ENCODE measurements around the gene BBOF1. TPM values are rescaled to one million over a fixed set of nuclear protein-coding genes. Genes with fewer than 3 reads are reported as not detected.

Gene BBOF1
- total and polyA plus RNA-seq, 9 donors: 5.7 to 8.6 (median 6.4) TPM

DNA sequence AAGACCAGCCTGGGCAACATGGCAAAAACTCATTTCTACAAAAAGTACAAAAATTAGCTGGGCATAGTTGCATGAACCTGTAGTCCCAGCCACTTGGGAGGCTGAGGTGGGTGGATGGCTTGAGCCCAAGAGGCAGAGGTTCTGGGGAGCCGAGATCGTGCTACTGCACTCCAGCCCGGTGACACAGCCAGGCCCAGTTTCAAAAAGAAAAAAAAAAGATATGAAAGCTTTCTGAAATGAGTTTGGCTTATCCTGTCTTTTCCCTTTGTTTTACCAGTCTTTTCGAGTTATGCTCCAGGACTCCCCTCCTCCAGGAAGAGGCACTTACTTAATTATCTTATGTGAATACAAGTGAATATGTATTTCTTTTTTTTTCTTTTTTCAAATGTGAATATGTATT, 3.2 kb downstream of the BBOF1 start:
- no peaks in the 10 kb centered on the region for H3K36me3 ChIP-seq (ENCODE audit: control insufficient read depth, insufficient read depth, low read length)
- no CpG with 5 or more reads among the region's 4 CpGs for WGBS (ENCODE audit: insufficient coverage)
- DNase-seq: no peak
- no peak overlapping the region for H3K27ac ChIP-seq (ENCODE audit: low read length)
- no peak overlapping the region for H3K4me3 ChIP-seq (ENCODE audit: low read length)
- H3K9me3 ChIP-seq (replicated peaks; ENCODE audit: control insufficient read depth, low read depth, low read length): no peaks in the 10 kb centered on the region
- H3K4me1 ChIP-seq (ENCODE audit: control insufficient read depth, insufficient read depth, low read length): peaks cover 2% of the 10 kb centered on the region
- no peaks in the 10 kb centered on the region for H3K27me3 ChIP-seq (ENCODE audit: control insufficient read depth, insufficient read depth, low read length)

DNA sequence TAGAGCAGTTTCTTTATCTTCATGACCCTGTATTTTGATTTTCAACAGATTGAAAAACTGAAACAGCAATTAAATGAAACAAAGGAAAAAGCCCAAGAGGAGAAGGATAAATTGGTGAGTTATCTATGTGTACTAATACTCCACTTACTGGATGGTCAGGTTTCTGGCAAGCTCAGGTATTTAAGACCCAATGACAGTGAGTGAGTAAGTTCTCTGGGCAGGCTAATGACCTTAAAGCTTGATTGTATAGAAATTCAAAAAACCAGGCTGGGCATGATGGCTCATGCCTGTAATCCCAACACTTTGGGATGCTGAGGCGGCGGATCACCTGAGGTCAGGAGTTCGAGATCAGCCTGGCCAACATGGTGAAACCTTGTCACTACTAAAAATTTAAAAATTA, 10.0 kb downstream of the BBOF1 start:
- Histone ChIP-seq H3K36me3 (ENCODE audit: control insufficient read depth, insufficient read depth, low read length) (peaks cover 3% of the 10 kb centered on the region), H3K27me3 (ENCODE audit: control insufficient read depth, insufficient read depth, low read length) (no peaks in the 10 kb centered on the region), H3K4me1 (ENCODE audit: control insufficient read depth, insufficient read depth, low read length) (no peaks in the 10 kb centered on the region), H3K27ac (ENCODE audit: low read length) (no peak overlapping the region), H3K9me3 (replicated peaks; ENCODE audit: control insufficient read depth, low read depth, low read length) (no peaks in the 10 kb centered on the region), H3K4me3 (ENCODE audit: low read length) (no peak overlapping the region)
- 89% methylated on average over 3 of the region's 3 CpGs for WGBS (ENCODE audit: insufficient coverage)
- DNase-seq: no peak

DNA sequence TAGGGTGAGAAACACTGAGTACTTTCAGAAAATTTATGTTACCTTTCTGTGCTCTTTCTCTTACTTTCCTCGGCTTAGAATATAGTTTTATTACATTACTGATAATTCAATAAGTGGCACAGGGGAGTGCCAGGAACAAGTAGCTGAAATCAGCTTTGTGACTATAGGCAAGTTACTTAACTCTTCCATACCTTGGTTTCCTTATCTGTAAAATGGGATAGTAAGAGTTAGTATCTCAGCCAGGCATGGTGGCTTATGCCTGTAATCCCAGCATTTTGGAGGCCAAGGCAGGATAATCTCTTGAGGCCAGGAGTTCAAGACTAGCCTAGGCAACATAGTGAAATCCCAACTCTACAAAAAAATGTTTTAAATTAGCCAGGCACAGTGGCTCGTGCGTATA, 15.4 kb downstream of the BBOF1 start:
- Histone ChIP-seq H3K27ac (ENCODE audit: low read length) (no peak overlapping the region), H3K4me3 (ENCODE audit: low read length) (no peak overlapping the region), H3K9me3 (replicated peaks; ENCODE audit: control insufficient read depth, low read depth, low read length) (no peaks in the 10 kb centered on the region), H3K4me1 (ENCODE audit: control insufficient read depth, insufficient read depth, low read length) (no peaks in the 10 kb centered on the region), H3K36me3 (ENCODE audit: control insufficient read depth, insufficient read depth, low read length) (peaks cover 6% of the 10 kb centered on the region), H3K27me3 (ENCODE audit: control insufficient read depth, insufficient read depth, low read length) (no peaks in the 10 kb centered on the region)
- DNase-seq: no peak
- WGBS (ENCODE audit: insufficient coverage): no CpG with 5 or more reads among the region's 3 CpGs

DNA sequence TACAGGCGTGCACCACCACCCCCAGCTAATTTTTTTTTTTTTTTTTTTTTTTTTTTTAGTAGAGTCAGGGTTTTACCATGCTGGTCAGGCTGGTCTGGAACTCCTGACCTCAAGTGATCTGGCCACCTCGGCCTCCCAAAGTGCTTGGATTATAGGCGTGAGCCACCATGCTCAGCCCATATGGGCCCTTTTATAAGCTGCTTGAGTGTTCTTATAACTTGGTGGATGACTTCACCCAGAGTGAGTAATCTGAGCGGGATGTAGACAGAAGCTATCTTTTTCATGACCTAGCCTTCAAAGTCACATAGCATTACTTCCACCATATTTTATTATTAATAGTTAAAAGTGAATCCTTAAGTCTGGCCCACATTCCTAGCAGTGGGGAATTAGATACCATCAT, 16.4 kb downstream of the BBOF1 start:
- DNase-seq: no peak

DNA sequence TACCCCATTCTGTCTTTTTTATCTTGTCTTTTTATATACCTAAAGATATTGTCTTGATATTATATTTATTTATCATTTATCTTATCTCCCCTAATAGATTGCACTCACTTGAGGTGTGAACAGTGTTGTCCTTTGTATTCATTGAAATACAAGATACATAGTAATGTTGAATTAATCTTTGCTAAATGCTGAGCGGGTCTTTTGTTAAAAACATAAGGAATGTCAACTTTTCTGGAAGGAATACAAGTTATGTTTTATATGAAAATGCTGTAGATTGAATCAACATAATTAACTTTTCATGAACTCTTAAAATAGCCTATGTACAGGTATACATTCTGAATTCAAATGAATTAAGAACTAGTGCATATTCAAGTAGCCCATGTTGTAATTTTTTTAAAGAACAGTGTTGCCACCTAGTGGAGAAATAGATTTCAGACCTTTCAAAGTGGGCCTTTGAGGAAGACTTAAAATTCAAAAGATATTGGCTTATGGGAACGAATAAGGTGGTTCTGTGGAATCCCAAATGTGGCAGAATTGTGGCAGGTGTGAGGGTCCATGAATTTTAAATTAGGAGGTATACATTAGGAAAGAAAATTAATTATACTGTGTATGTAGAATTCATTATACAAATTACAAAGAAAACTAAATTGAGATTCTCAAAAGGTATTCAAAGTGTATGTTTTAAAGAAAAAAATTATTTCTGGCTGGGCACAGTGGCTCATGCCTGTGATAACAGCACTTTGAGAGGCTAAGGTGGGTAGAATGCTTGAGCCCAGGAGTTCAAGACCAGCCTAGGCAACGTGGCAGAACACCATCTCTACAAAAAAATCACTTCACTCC, 19.1 kb downstream of the BBOF1 start:
- no CpG with 5 or more reads among the region's 3 CpGs for WGBS (ENCODE audit: insufficient coverage)
- H3K4me1 ChIP-seq (ENCODE audit: control insufficient read depth, insufficient read depth, low read length): no peaks in the 10 kb centered on the region
- no peaks in the 10 kb centered on the region for H3K27me3 ChIP-seq (ENCODE audit: control insufficient read depth, insufficient read depth, low read length)
- H3K4me3 ChIP-seq (ENCODE audit: low read length): no peak overlapping the region
- H3K9me3 ChIP-seq (replicated peaks; ENCODE audit: control insufficient read depth, low read depth, low read length): no peaks in the 10 kb centered on the region
- H3K36me3 ChIP-seq (ENCODE audit: control insufficient read depth, insufficient read depth, low read length): peaks cover 3% of the 10 kb centered on the region
- H3K27ac ChIP-seq (ENCODE audit: low read length): no peak overlapping the region
- peak; percentile 63 for DNase-seq

More for the DNA sequence above, 16.4 kb downstream of the BBOF1 start:
- Histone ChIP-seq H3K36me3 (ENCODE audit: control insufficient read depth, insufficient read depth, low read length) (peaks cover 6% of the 10 kb centered on the region), H3K27me3 (ENCODE audit: control insufficient read depth, insufficient read depth, low read length) (no peaks in the 10 kb centered on the region), H3K9me3 (replicated peaks; ENCODE audit: control insufficient read depth, low read depth, low read length) (no peaks in the 10 kb centered on the region), H3K4me3 (ENCODE audit: low read length) (no peak overlapping the region), H3K4me1 (ENCODE audit: control insufficient read depth, insufficient read depth, low read length) (no peaks in the 10 kb centered on the region), H3K27ac (ENCODE audit: low read length) (no peak overlapping the region)
- no CpG with 5 or more reads among the region's 4 CpGs for WGBS (ENCODE audit: insufficient coverage)

GRCh38 chr14:74042296-74042695, 23.1 kb downstream of the BBOF1 start:
- H3K36me3 ChIP-seq (ENCODE audit: control insufficient read depth, insufficient read depth, low read length): peaks cover 3% of the 10 kb centered on the region
- no peak for DNase-seq
- no peaks in the 10 kb centered on the region for H3K27me3 ChIP-seq (ENCODE audit: control insufficient read depth, insufficient read depth, low read length)
- H3K9me3 ChIP-seq (replicated peaks; ENCODE audit: control insufficient read depth, low read depth, low read length): no peaks in the 10 kb centered on the region
- H3K27ac ChIP-seq (ENCODE audit: low read length): no peak overlapping the region
- 64% methylated on average over 1 of the region's 2 CpGs for WGBS (ENCODE audit: insufficient coverage)
- no peak overlapping the region for H3K4me3 ChIP-seq (ENCODE audit: low read length)
- no peaks in the 10 kb centered on the region for H3K4me1 ChIP-seq (ENCODE audit: control insufficient read depth, insufficient read depth, low read length)

DNA sequence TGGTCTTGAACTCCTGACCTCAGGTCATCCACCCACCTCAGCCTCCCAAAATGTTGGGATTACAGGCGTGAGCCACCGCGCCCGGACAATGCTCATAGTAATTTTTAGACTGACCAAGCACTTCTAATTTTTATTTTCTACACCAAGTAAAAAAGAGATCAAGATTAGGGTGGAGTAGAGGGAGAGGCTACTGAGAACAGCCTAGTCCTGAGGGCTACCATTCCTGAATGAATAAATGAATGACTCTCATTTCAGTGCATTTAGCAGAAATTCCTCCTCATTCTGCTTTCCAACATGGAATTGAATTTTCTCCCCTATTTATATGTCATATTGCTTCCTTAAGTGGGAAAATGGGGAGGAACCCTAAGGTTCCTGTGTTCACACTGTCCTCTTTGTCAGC, 26.4 kb downstream of the BBOF1 start:
- Histone ChIP-seq H3K9me3 (replicated peaks; ENCODE audit: control insufficient read depth, low read depth, low read length) (no peaks in the 10 kb centered on the region), H3K36me3 (ENCODE audit: control insufficient read depth, insufficient read depth, low read length) (peaks cover 11% of the 10 kb centered on the region), H3K4me3 (ENCODE audit: low read length) (no peak overlapping the region), H3K27ac (ENCODE audit: low read length) (no peak overlapping the region), H3K27me3 (ENCODE audit: control insufficient read depth, insufficient read depth, low read length) (no peaks in the 10 kb centered on the region), H3K4me1 (ENCODE audit: control insufficient read depth, insufficient read depth, low read length) (no peaks in the 10 kb centered on the region)
- no peak for DNase-seq
- no CpG with 5 or more reads among the region's 4 CpGs for WGBS (ENCODE audit: insufficient coverage)

GRCh38 chr14:74048281-74048680, 29.1 kb downstream of the BBOF1 start:
- Histone ChIP-seq H3K4me1 (ENCODE audit: control insufficient read depth, insufficient read depth, low read length) (no peaks in the 10 kb centered on the region), H3K27ac (ENCODE audit: low read length) (no peak overlapping the region)
- 50% methylated on average over 1 of the region's 3 CpGs for WGBS (ENCODE audit: insufficient coverage)

DNA sequence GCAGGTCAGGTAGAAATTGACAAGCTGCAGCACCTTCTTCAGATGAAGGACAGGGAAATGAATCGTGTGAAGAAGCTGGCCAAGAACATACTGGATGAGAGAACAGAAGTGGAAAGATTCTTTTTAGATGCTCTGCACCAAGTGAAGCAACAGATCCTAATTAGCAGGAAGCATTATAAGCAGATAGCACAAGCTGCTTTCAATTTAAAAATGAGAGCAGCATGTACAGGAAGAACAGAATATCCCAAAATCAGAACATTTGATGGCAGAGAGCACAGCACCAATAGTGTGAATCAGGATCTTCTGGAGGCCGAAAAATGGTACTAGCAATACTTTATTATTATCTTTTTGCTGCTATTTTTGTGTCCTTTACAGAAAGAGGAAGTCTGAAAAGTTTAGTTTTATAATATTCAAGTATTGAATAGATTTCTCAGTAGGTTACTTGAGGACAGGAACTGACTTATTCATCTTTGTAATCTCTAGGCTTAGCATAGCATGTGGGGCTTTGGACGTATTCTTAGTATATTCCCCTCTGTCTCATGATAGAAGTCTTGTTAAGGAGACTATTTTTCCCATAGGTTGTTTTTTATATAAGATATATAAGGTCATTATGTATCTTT, 30.8 kb downstream of the BBOF1 start:
- Histone ChIP-seq H3K4me1 (ENCODE audit: control insufficient read depth, insufficient read depth, low read length) (no peaks in the 10 kb centered on the region), H3K9me3 (replicated peaks; ENCODE audit: control insufficient read depth, low read depth, low read length) (no peaks in the 10 kb centered on the region), H3K27me3 (ENCODE audit: control insufficient read depth, insufficient read depth, low read length) (no peaks in the 10 kb centered on the region), H3K4me3 (ENCODE audit: low read length) (no peak overlapping the region), H3K36me3 (ENCODE audit: control insufficient read depth, insufficient read depth, low read length) (peaks cover 11% of the 10 kb centered on the region), H3K27ac (ENCODE audit: low read length) (no peak overlapping the region)
- WGBS (ENCODE audit: insufficient coverage): 73% methylated on average over 1 of the region's 3 CpGs
- no peak for DNase-seq

More at GRCh38 chr14:74048281-74048680, 29.1 kb downstream of the BBOF1 start:
- Histone ChIP-seq H3K4me3 (ENCODE audit: low read length) (no peak overlapping the region), H3K27me3 (ENCODE audit: control insufficient read depth, insufficient read depth, low read length) (no peaks in the 10 kb centered on the region), H3K9me3 (replicated peaks; ENCODE audit: control insufficient read depth, low read depth, low read length) (no peaks in the 10 kb centered on the region), H3K36me3 (ENCODE audit: control insufficient read depth, insufficient read depth, low read length) (peaks cover 11% of the 10 kb centered on the region)
- no peak for DNase-seq

- Histone ChIP-seq H3K36me3 (ENCODE audit: control insufficient read depth, insufficient read depth, low read length) (peaks cover 44% of the 10 kb centered on the region), H3K9me3 (replicated peaks; ENCODE audit: control insufficient read depth, low read depth, low read length) (no peaks in the 10 kb centered on the region), H3K27me3 (ENCODE audit: control insufficient read depth, insufficient read depth, low read length) (no peaks in the 10 kb centered on the region), H3K27ac (ENCODE audit: low read length) (no peak overlapping the region), H3K4me1 (ENCODE audit: control insufficient read depth, insufficient read depth, low read length) (no peaks in the 10 kb centered on the region), H3K4me3 (ENCODE audit: low read length) (no peak overlapping the region)
- no peak for DNase-seq
- no CpG with 5 or more reads among the region's 2 CpGs for WGBS (ENCODE audit: insufficient coverage)
Observed at GRCh38 chr14:74062809-74063150, 43.6 kb downstream of the BBOF1 start.

Measured in muscle of leg (tissue), 11 donors.